OCI-M1 (cell line): Measurements from ENCODE around the gene DENND1A.
"Not testable (repeated sequence)": the region's sequence is repeated elsewhere in the genome, so short reads cannot be mapped to it uniquely, and the experiment has no call there.

Experiments used
- DNase-seq: peaks from one replicate; lab custom pipeline; 2025; lab: John Stamatoyannopoulos, UW

The DENND1A gene

DNA sequence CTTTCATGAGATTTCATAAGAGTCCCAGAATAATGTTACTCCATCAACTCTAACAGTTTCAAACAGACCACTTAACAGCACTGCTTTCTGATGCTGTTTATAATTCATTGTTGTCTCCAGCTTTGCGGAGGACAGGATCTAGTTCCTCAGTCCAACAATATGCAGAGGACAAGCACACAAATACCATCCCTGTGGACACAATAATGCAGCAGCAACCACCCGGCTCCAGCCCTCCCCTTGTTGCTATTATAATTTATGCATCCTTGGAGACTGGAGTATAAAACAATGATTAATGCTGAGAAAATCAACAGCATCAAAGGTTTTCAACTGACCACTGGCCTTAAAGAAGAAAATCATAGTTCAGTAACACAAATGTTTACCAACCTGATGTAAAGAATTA lies 108.3 kb downstream of the DENND1A start:
- DNase-seq: no peak

DNA sequence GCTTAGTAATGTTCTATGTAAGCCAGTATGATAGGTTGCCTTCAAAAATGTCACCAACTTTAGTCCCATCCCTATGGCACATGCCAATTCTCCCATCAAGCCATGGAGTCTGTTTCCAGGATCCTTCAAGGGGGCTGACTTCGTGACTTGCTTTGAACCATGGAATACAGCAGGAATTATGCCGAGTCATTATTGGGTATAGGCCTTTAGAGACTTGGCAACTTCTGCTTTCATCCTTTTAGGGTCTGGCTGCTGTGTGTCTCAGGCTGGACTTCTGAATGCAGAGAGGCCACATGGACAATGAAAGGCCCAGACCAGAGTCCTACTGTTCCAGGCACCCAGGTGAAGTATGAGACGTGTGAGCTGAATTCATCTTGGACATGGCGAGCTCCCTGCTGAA lies 109.8 kb downstream of the DENND1A start:
- peak; percentile 76 for DNase-seq

DNA sequence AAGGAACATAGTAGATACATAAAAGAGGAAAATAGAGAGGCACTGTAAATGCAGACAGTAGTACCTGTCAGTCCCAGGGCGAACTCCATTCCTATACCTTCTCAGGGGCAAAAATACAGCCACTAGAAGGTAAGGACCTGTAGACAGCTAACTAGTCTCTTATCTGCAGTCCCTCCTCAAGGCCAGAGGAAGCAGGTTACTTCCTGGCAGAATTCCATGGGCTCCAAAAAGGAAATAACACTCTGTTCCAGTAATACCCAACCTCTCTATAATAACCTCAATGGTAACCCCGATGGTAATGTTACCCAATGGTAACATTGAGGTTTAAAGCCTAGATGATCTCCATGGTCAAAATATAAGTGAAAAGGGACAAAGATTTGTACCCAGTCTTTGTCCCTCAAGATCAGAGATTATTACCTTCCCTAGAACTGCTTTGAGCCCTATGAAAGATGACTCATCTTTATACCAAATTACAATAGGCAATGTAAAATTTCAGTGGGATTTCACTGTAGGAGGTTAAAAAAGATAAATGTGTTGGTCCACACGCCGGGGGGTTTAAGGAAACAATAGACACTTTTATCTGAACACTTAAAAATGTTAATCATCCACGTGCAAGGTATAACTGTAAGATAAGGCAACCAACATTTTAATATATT lies 113.0 kb downstream of the DENND1A start:
- DNase-seq: peak; percentile 35

DNA sequence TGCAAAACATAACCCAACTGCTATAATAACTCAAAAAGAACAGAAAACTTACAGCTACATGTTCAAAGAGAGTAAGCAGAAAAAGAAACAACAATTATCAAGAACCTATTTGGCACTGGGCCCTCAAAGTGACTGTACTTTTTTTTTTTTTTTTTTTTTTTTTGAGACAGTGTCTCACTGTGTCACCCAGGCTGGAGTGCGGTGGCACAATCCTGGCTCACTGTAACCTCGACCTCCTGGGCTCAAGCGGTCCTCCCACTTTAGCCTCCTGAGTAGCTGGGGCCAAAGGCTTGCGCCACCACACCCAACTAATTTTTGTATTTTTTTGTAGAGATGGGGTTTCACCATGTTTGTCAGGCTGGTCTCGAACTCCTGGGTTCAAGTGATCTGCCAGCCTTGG lies 114.1 kb downstream of the DENND1A start:
- not testable (repeated sequence) for DNase-seq

DNA sequence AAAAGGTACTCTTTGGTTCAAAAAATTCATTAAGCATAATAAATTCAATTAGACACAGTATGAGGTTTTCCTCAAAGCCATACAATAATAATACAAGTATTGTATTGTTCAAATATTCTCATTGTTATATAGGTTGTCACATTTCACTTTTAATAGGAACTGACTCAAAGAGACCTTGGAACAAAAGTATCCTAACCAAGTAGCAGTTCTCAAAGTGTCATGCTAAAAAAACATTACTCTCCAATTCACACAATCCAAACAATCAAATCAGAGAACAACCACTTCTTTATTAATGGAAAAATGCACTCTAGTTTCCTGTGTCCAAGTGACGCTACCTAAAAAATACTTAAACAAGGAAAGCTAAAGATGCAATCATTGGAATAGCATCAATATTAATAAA lies 115.4 kb downstream of the DENND1A start:
- no peak for DNase-seq

- no peak for DNase-seq
Observed at GRCh38 chr9:123812984-123813383, 116.9 kb downstream of the DENND1A start.

DNA sequence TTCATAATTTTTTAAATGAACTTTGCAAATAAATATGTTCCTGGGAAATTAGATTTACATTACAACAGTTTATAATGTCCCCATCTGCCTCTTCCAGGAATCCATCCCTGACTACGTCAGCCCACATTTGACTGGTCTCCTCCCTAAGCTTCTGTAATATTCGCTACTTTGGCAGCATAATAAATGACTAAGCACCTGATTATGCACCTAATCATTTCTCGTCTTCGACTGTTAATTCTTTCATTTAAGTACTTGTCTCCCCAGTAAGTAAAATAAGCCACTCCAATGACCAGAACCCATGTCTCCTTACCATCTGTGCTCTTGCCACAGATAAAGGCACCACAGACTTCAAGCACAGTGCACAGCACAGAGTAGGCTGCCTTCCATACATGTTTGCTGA lies 122.7 kb downstream of the DENND1A start:
- DNase-seq: no peak

DNA sequence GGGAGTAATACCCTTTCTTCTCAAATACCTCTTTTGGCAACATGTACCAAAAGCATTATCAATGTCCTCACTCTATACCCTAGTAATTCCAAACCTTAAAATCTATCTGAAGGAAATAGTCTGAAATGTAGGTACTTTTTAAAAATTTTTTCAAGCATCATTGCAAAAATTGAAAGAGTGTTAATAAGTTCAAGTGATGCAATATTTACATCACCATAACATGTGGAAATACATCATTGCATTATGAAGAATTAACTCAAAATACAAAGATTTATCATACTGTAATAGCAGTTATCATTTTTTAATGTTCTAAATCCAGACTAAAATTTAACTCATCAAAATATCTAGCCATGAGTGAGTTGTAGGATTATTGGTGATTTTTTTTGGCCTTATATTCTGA lies 123.1 kb downstream of the DENND1A start:
- no peak for DNase-seq

- no peak for DNase-seq
Observed at GRCh38 chr9:123798195-123798594, 131.7 kb downstream of the DENND1A start.

- peak; percentile 61 for DNase-seq
Observed at GRCh38 chr9:123796618-123797484, 133.1 kb downstream of the DENND1A start.

GRCh38 chr9:123796094-123796493 lies 133.8 kb downstream of the DENND1A start:
- DNase-seq: peak; percentile 53

DNA sequence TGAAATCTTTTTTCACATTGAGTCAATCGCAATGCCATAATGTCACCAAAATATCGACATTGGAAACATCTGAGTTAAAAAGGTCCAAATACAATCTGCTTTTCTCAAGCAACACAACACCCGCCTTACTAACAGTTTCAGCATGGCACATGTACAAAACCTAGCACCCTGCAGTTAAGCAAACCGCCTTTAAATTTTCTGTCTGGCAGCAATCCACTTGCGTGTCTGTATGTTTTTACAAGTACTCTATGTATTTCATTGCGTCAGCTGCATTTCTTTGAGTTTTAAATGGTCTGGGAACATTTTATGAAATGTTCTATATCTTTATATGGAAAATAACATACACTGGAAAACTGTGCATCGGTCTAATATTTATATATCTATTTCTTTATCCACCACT lies 134.6 kb downstream of the DENND1A start:
- no peak for DNase-seq

DNA sequence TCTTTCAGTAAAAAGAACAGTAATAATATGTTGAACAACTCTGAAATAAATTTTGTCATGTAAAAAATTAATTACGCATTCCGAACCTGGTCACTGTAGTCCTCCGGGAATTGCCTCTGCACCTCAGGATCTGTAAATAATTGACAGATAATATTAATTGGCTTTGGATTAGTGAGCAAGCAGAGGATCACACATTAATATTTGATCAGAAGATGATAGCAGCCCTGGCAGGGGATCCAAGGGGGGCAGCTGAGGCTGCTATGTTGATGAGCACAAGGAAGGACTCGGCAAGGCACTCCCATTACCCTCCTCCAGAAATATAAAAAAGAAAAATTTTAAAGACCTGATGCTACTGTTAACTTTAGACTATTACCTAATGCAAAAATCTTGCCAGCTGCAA lies 137.4 kb downstream of the DENND1A start:
- DNase-seq: no peak

DNA sequence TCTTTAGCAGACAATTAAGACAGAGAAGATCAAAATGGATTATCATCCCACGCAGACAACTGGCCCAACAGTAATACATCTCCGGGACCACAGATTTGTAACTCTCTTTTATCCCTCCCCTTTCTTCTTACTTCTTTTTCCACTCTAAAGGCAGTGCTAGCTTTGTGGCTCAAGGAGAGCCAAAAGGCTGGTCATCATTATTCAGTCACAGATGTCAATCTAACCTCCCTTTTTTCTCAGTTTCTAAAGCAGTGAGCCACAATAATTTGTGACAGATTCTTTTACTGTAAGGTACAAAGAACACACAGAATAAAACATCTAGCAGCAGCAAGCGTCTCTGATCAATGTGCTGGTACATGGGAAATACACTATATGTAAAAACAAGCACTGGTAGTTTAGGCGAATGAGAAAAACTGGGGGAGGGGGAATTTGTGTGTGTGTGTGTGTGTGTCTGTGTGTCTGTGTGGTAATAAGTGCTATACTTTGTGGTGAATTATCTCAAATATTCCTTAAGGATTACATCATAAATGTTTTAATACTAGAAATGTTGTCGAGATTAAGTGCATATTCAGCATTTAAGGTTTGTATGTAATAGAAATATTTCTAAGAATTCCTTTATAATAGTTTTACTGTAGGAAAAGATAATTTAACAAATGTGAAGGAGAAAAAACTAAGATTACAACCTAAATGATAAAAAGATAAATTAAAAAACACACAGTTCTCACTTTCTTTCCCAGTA lies 140.2 kb downstream of the DENND1A start:
- DNase-seq: no peak

DNA sequence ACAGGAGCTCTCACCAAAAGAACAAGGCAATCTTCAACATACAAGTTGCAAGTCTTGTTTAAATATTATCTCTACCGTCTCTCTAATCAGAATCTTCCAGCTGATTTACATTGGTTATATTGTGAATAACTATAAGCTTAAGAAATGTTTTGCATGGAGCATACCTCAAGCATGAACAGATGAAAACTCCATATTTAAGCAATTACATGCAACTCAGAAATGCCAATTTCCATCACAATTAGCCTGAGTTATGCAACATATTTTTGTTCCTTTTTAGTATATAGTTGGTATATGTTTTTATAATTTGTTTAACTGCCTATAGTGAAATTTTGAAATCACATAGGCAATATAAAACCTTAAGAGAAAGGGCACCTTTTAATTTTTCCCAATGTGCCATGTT lies 142.5 kb downstream of the DENND1A start:
- no peak for DNase-seq

GRCh38 chr9:123784518-123784917 lies 145.4 kb downstream of the DENND1A start:
- no peak for DNase-seq

- no peak for DNase-seq
Observed at GRCh38 chr9:123778232-123778902, 151.6 kb downstream of the DENND1A start.

- no peak for DNase-seq
Observed at GRCh38 chr9:123776708-123777537, 153.0 kb downstream of the DENND1A start.

- peak; percentile 12 for DNase-seq
Observed at GRCh38 chr9:123775289-123776284, 154.3 kb downstream of the DENND1A start.

GRCh38 chr9:123773783-123774182 lies 156.1 kb downstream of the DENND1A start:
- DNase-seq: no peak
